Cardiac muscle cell (in vitro differentiated cells and primary cell): ENCODE data around the gene MCEMP1. TPM values are rescaled to one million over a fixed set of nuclear protein-coding genes. Genes with fewer than 3 reads are reported as not detected.

ENCODE experiments used
- DNase-seq, 2 donors: peaks; one replicate each; pipeline versions ENCODE4 v3.0.0 to v3.0.0-alpha.2; 2010 to 2017; ENCODE audit warnings: low read depth in 1 of 2, low spot score in 1 of 2
- H3K27ac ChIP-seq: fragments of 200-600 bp; sonication (generic); 2 replicates; pipeline ENCODE4 v1.5.1; 2016
- H3K27me3 ChIP-seq: fragments of 200-600 bp; sonication (generic); 2 replicates; pipeline ENCODE4 v1.6.0; 2016; ENCODE audit warnings: control low read depth
- H3K36me3 ChIP-seq: fragments of 200-600 bp; sonication (generic); 2 replicates; pipeline ENCODE4 v1.5.1; 2016; ENCODE audit warnings: control low read depth
- H3K4me1 ChIP-seq: fragments of 200-600 bp; sonication (generic); 2 replicates; pipeline ENCODE4 v1.8.1; 2017; ENCODE audit warnings: low read depth, mild to moderate bottlenecking, mixed run types
- H3K4me3 ChIP-seq: fragments of 200-600 bp; sonication (generic); 2 replicates; pipeline ENCODE4 v1.5.1; 2016; ENCODE audit warnings: mild to moderate bottlenecking
- H3K9me3 ChIP-seq: fragments of 200-600 bp; sonication (generic); 2 replicates; pipeline ENCODE4 v1.5.1; 2017; ENCODE audit warnings: low read depth, mild to moderate bottlenecking, control low read depth
- polyA plus RNA-seq: library from polyadenylated mRNA; unstranded; fragments of >200 nt; fragmentation: Nextera tagmentation; extraction: Ambion mirVana; gene quantifications from 2 replicates; pipeline ENCODE4 v1.2.1, GENCODE V29; 2016
- total RNA-seq: library from RNA; depleted of rRNA; stranded (reverse); fragments of >200 nt; gene quantifications from 2 replicates; pipeline ENCODE4 v1.2.3, GENCODE V29; 2016
- TF ChIP-seq, protein P1 (sequence below): IDR thresholded peaks from 2 replicates; pipeline ENCODE4 v1.5.1; 2012; ENCODE audit warnings: low read depth, mild to moderate bottlenecking, low read length

MCEMP1 gene, protein sequence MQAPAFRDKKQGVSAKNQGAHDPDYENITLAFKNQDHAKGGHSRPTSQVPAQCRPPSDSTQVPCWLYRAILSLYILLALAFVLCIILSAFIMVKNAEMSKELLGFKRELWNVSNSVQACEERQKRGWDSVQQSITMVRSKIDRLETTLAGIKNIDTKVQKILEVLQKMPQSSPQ
- total RNA-seq (not detected in 2 replicates), polyA plus RNA-seq (not detected in 2 replicates)

- Histone ChIP-seq H3K36me3 (no peaks in the 10 kb centered on the region), H3K4me1 (no peaks in the 10 kb centered on the region), H3K27me3 (peaks cover 28% of the 10 kb centered on the region), H3K9me3 (no peaks in the 10 kb centered on the region), H3K27ac (no peak within 1 kb of the TSS), H3K4me3 (no peak within 1 kb of the TSS)
- no peak for DNase-seq
- TF ChIP-seq, protein P1, sequence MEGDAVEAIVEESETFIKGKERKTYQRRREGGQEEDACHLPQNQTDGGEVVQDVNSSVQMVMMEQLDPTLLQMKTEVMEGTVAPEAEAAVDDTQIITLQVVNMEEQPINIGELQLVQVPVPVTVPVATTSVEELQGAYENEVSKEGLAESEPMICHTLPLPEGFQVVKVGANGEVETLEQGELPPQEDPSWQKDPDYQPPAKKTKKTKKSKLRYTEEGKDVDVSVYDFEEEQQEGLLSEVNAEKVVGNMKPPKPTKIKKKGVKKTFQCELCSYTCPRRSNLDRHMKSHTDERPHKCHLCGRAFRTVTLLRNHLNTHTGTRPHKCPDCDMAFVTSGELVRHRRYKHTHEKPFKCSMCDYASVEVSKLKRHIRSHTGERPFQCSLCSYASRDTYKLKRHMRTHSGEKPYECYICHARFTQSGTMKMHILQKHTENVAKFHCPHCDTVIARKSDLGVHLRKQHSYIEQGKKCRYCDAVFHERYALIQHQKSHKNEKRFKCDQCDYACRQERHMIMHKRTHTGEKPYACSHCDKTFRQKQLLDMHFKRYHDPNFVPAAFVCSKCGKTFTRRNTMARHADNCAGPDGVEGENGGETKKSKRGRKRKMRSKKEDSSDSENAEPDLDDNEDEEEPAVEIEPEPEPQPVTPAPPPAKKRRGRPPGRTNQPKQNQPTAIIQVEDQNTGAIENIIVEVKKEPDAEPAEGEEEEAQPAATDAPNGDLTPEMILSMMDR = no peak
These were observed at the start of gene MCEMP1 for GRCh38 chr19:7676854-7677253. Gene MCEMP1, plus strand, starts transcription at chr19:7677090. Its CDS starts 31 bp downstream, at chr19:7677121.

DNA sequence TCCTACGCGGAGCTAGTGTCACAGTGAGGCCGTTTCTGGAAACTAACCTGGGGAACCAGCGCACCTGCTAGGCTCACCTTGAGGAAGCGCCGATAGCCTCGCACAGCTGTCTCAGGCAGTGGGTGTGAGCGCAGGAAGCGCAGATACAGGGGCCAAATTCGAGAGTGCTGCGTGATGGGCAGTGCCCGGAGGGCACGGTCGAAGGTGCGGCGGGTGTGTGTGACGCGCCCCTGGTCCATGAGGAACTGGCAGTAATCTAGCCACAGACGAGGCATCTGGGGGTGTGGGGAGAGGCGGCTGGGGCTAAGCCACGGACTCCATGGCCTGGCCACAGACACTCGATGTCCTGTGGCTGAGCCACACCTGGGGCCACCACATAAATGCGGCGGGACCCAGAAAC, 49.7 kb upstream of the MCEMP1 start:
- no peaks in the 10 kb centered on the region for H3K9me3 ChIP-seq
- H3K4me3 ChIP-seq = no peak overlapping the region
- H3K27ac ChIP-seq = no peak overlapping the region
- H3K27me3 ChIP-seq = no peaks in the 10 kb centered on the region
- TF ChIP-seq, protein P1 = no peak
- peaks cover 6% of the 10 kb centered on the region for H3K4me1 ChIP-seq
- DNase-seq = no peak
- H3K36me3 ChIP-seq = peaks cover 8% of the 10 kb centered on the region

GRCh38 chr19:7628589-7629311, 48.1 kb upstream of the MCEMP1 start:
- TF ChIP-seq, protein P1 = no peak
- no peak for DNase-seq
- peak overlapping the region; percentile 94 for H3K4me3 ChIP-seq

GRCh38 chr19:7629347-7630054, 47.4 kb upstream of the MCEMP1 start, which contains the start of the genes PET100 and XAB2:
Gene PET100, plus strand, starts transcription at chr19:7629793. Its CDS starts 41 bp downstream, at chr19:7629834.
Gene XAB2, minus strand, starts transcription at chr19:7629545. Its CDS starts 18 bp downstream, at chr19:7629527.
- no peaks in the 10 kb centered on the region for H3K9me3 ChIP-seq
- H3K4me3 ChIP-seq = peak within 1 kb of the TSS; percentile 94
- no peaks in the 10 kb centered on the region for H3K27me3 ChIP-seq
- peaks cover 3% of the 10 kb centered on the region for H3K36me3 ChIP-seq
- H3K4me1 ChIP-seq = peaks cover 6% of the 10 kb centered on the region
- H3K27ac ChIP-seq = peak within 1 kb of the TSS; percentile 49
- TF ChIP-seq, protein P1 = no peak
- peak; percentile 98 to 99 for DNase-seq

More at GRCh38 chr19:7628589-7629311, 48.1 kb upstream of the MCEMP1 start:
- Histone ChIP-seq H3K36me3 (peaks cover 3% of the 10 kb centered on the region), H3K27me3 (no peaks in the 10 kb centered on the region), H3K4me1 (peaks cover 6% of the 10 kb centered on the region), H3K27ac (peak overlapping the region; percentile 49), H3K9me3 (no peaks in the 10 kb centered on the region)

GRCh38 chr19:7631577-7631976, 45.3 kb upstream of the MCEMP1 start:
- Histone ChIP-seq H3K4me3 (no peak overlapping the region), H3K36me3 (no peaks in the 10 kb centered on the region), H3K27ac (no peak overlapping the region), H3K27me3 (no peaks in the 10 kb centered on the region), H3K4me1 (peaks cover 9% of the 10 kb centered on the region), H3K9me3 (no peaks in the 10 kb centered on the region)
- TF ChIP-seq, protein P1 = no peak
- DNase-seq = no peak
